Measurements from ENCODE around the gene EHF.

Gene EHF

GRCh38 chr11:34595391-34595790, 25.5 kb upstream of the EHF start:
- TF ChIP-seq GATA2 (IDR thresholded peaks at IDR 0.05; ENCODE audit: low read depth, low read length) = no peak
- TF ChIP-seq GATA3 (IDR thresholded peaks at IDR 0.05; ENCODE audit: low read depth, low read length) = no peak

DNA sequence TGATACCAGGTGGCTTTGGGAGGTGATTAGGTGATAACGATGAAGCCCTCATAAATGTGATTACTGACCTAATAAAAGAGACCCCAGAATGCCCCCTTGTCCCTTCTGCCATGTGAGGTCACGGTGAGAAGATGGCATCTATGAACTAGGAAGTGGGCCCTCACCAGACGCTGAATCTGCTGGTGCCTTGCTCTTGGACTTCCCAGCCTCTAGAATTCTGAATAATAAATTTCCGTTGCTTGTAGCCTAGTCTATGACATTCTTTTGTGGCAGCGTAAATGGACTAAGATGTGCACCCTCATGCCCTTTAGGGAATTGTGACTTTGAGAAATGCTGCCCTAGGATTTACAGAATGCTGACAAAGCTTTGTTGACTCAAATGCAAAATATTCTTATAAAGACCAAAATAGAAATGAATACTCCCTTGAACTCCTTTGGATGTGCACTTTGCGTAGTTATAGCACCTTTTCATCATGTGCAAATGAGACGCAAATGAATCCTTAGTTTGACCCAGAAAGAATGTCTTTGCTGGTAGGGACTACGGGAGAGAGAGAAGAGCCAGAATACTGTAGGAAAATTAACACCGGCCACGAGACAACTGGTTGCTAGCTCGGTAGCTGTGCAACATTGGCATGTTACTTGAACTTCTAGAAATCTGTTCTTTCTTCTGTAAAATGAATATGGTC, 24.8 kb upstream of the EHF start:
- TF ChIP-seq GATA3 (IDR thresholded peaks at IDR 0.05; ENCODE audit: low read depth, low read length) (no peak), GATA2 (IDR thresholded peaks at IDR 0.05; ENCODE audit: low read depth, low read length) (no peak)

DNA sequence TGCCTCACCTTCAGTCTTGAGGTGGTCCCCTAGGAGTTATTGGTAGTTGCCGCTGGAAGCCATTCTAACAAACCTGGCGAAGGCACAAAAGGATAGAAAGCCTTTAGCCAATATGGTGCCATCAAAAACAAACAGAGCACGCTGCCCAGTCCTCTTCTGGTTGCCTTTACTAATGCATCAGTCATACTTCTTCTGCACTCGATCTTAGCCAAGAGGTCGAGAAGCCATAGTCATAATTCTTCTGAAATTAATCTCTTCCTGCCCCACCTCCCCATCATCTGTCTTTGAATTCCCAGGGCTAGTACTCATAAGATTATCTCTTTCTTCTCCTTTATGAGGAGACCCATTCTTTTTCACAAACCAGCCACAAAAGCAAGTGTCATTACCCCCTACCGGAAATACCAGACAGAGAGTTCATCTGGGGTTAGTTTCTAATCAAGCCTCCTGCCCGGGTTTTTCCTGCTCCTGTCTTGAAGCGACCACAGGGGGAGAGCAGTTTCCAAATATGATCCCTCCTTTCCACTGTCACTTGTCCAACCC, 21.4 kb upstream of the EHF start:
- TF ChIP-seq GATA3 (IDR thresholded peaks at IDR 0.05; ENCODE audit: low read depth, low read length) = no peak
- TF ChIP-seq GATA2 (IDR thresholded peaks at IDR 0.05; ENCODE audit: low read depth, low read length) = no peak

DNA sequence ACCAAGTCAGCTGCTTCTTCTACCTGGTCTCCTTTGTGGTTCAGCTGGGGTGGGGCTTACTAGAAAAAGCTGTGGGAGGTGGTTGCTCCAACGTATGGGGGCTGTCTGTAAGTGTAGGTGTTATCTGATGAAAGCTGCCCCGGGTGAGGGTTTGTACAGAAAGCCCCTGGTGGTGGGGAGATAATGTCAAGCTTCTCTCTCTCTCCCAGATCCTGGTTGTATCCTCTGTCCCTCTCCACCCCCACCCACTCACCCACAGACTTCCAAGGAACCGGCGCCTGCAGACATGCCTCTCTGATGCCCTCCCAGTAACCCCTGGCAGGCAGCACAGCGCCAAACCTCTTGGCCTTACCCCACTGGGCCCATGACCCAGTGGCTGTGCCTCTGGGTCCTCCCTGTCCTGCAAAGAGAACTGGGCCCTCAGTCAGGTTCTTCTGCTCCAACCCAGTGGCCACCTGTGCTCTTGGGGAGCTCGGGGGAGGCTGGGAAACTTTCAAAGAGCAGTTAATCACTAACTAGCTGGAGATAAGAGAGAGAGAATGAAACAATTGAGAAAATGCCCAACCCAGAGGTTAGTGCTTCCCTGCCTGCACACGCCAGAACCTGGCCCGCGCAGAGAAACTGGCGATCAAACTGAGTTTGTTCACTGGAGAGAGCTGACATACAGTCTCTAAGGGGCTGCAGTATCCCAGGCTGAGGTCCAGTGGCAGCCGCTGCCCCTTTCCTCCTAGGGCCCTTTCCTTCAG, 20.4 kb upstream of the EHF start:
- TF ChIP-seq GATA3 (IDR thresholded peaks at IDR 0.05; ENCODE audit: low read depth, low read length) (no peak), GATA2 (IDR thresholded peaks at IDR 0.05; ENCODE audit: low read depth, low read length) (no peak)

DNA sequence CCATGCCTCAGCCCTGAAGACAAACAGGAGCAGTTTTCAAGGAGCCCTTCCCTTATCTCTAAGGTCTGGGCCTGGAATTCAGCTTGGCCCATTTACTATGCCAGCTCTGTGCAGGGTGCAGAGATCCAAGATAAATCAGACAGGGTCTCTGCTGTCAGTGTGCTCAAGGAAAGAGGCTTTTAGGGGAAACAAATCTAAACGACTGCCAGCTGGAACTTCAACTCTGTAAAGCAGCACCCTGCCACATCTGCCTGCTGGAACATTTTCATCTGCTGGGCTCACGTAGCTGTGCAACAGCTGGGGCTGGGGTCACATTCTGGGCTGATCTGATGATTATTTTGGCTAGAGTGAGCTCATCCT, 19.8 kb upstream of the EHF start:
- peak; percentile 59 for TF ChIP-seq GATA3 (IDR thresholded peaks at IDR 0.05; ENCODE audit: low read depth, low read length)
- TF ChIP-seq GATA2 (IDR thresholded peaks at IDR 0.05; ENCODE audit: low read depth, low read length) = peak; percentile 91

GRCh38 chr11:34601609-34602008, 19.3 kb upstream of the EHF start:
- no peak for TF ChIP-seq GATA2 (IDR thresholded peaks at IDR 0.05; ENCODE audit: low read depth, low read length)

DNA sequence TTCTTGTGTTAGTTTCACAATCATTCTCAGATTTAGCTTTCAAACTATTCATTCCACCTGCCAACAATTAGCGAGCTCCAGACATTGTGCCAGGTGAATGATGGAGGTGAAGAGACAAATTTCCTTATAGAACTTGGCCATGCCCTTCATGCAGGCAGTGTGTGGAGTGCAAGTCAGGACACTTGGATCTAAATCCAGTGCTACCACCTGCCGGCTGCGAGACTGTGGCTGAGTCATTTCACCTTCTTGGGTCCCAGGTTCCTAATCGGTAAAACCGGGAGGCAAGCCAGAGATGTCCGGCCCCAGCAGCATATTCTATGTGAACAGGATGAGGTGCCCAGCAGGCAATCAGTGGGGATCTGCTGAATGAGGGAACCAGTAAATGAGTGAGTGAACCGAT, 18.6 kb upstream of the EHF start:
- TF ChIP-seq GATA2 (IDR thresholded peaks at IDR 0.05; ENCODE audit: low read depth, low read length) = no peak
- TF ChIP-seq GATA3 (IDR thresholded peaks at IDR 0.05; ENCODE audit: low read depth, low read length) = no peak

DNA sequence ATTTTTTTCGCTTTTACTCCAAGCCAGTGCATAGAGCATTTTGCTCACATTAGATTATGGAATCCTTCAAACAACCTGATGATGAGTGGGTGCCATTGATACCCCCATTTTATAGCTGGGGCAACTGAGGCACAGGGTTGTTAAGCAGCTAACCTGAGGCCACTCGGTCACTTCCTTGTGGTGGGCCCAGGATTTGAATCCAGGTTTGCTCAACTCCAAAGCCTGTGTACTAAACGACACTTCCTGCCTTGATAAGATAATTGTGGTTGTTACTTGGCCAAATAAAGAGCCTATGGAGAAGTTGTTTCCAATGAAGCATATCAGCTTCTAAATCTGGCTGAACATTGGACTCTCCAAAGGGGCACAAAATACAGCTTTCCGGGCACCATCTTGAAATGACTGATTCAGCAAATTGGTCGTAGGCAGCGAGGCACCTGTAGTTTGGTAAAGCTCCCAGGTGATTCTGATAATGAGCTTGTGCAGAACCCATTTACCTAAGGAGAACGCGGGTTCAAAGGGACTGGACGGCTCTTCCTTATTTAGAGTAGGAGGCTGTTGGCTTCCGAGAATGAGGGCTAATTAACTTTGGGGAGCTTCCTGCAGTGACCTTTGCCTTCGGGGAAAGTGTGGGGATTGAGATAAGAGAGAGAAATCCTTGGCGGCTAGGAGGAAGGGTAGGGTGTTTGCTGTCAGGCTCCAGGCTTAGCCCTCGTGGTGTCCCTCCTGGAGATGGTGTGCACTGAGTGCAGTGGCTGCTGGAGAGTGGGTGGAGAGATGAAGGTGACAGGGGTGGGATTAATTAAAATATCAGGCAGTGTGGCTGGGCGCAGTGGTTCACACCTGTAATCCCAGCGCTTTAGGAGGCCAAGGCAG, 17.5 kb upstream of the EHF start:
- TF ChIP-seq GATA2 (IDR thresholded peaks at IDR 0.05; ENCODE audit: low read depth, low read length) = no peak
- no peak for TF ChIP-seq GATA3 (IDR thresholded peaks at IDR 0.05; ENCODE audit: low read depth, low read length)

- TF ChIP-seq GATA3 (IDR thresholded peaks at IDR 0.05; ENCODE audit: low read depth, low read length) (no peak), GATA2 (IDR thresholded peaks at IDR 0.05; ENCODE audit: low read depth, low read length) (no peak)
Observed at GRCh38 chr11:34604145-34604544, 16.7 kb upstream of the EHF start.

GRCh38 chr11:34604911-34605310, 16.0 kb upstream of the EHF start:
- TF ChIP-seq GATA2 (IDR thresholded peaks at IDR 0.05; ENCODE audit: low read depth, low read length) (no peak), GATA3 (IDR thresholded peaks at IDR 0.05; ENCODE audit: low read depth, low read length) (no peak)

GRCh38 chr11:34605481-34606325, 15.2 kb upstream of the EHF start:
- no peak for TF ChIP-seq GATA3 (IDR thresholded peaks at IDR 0.05; ENCODE audit: low read depth, low read length)
- no peak for TF ChIP-seq GATA2 (IDR thresholded peaks at IDR 0.05; ENCODE audit: low read depth, low read length)

- no peak for TF ChIP-seq GATA3 (IDR thresholded peaks at IDR 0.05; ENCODE audit: low read depth, low read length)
Observed at GRCh38 chr11:34606326-34607120, 14.4 kb upstream of the EHF start.
